GM12878 (cell line): ENCODE data around the gene SLC5A7. TPM values are rescaled to one million over a fixed set of nuclear protein-coding genes. Genes with fewer than 3 reads are reported as not detected.

ENCODE experiments used
- ATAC-seq: fragments of 200-7000 bp; cut with Tn5 transposase; 3 replicates; pipeline ENCODE4 v1.9.1; 2020; ENCODE audit warnings: mild to moderate bottlenecking, moderate library complexity
- BruUV-seq: library from RNA; stranded (reverse); fragments of 400-500 nt; replicated peaks from 2 replicates; lab custom pipeline; 2021; lab: Mats Ljungman, UMichigan
- CTCF ChIA-PET: fragments of 300-600 bp; sonication (Branson Sonifier 250); formaldehyde crosslinking; extraction: SDS; loops from one replicate; lab custom pipeline; 2021; ENCODE audit warnings: inconsistent platforms; lab: Yijun Ruan, JAX
- POLR2A ChIA-PET: fragments of 350-600 bp; formaldehyde crosslinking; extraction: SDS; loops from one replicate; lab custom pipeline; 2021; ENCODE audit warnings: inconsistent platforms; lab: Charles Lee
- RAD21 ChIA-PET: fragments of 300-600 bp; sonication (Branson Sonifier 250); formaldehyde crosslinking; loops from one replicate; lab custom pipeline; 2023; ENCODE audit warnings: antibody characterized with exemption; ENCODE audit not compliant: unreplicated experiment; lab: Charles Lee
- SMC1A ChIA-PET: fragments of 300-600 bp; sonication (Branson Sonifier 250); formaldehyde crosslinking; loops from one replicate; lab custom pipeline; 2023; ENCODE audit not compliant: unreplicated experiment, uncharacterized antibody; lab: Charles Lee
- DNase-seq: peaks from one replicate; pipeline ENCODE4 v3.0.0-alpha.2; 2011; ENCODE audit warnings: low read depth, low spot score
- FAIRE-seq: peaks from 3 replicates; lab custom pipeline; 2011; peaks lifted over from hg19 to GRCh38; lab: Jason Lieb, UNC
- H2AFZ ChIP-seq: 2 replicates; pipeline ENCODE4 v1.6.0; 2011; ENCODE audit warnings: low read depth, low read length, control low read depth; ENCODE audit not compliant: control insufficient read depth
- H3K27ac ChIP-seq: 2 replicates; pipeline ENCODE4 v1.5.1; 2011; ENCODE audit warnings: control low read depth; ENCODE audit not compliant: control insufficient read depth, insufficient read depth
- H3K27me3 ChIP-seq, 2 experiments: replicated peaks in 1 of 2; 2 replicates each; pipeline versions ENCODE4 v1.6.0 to v1.6.1; 2011; ENCODE audit warnings: low read length in 1 of 2; ENCODE audit not compliant: control insufficient read depth in 2 of 2, insufficient read depth in 2 of 2
- H3K36me3 ChIP-seq, 2 experiments: 2 replicates each; pipeline ENCODE4 v1.5.1; 2011; ENCODE audit warnings: low read length in 1 of 2; ENCODE audit not compliant: control insufficient read depth in 2 of 2, insufficient read depth in 2 of 2
- H3K4me1 ChIP-seq: 2 replicates; pipeline ENCODE4 v1.6.1; 2011; ENCODE audit warnings: mild to moderate bottlenecking, low read length, moderate library complexity, mixed read lengths; ENCODE audit not compliant: control insufficient read depth, insufficient read depth
- H3K4me2 ChIP-seq: 2 replicates; pipeline ENCODE4 v1.6.0; 2011; ENCODE audit warnings: control low read depth; ENCODE audit not compliant: control insufficient read depth, insufficient read depth
- H3K4me3 ChIP-seq: fragments of 200-600 bp; sonication (generic); 2 replicates; pipeline ENCODE4 v1.5.1; 2016
- H3K79me2 ChIP-seq: 2 replicates; pipeline ENCODE4 v1.6.0; 2011; ENCODE audit warnings: low read length; ENCODE audit not compliant: control insufficient read depth, insufficient read depth
- H3K9ac ChIP-seq: 2 replicates; pipeline ENCODE4 v1.8.0; 2011; ENCODE audit warnings: low read length, control low read depth, mixed read lengths; ENCODE audit not compliant: control insufficient read depth, insufficient read depth
- H3K9me3 ChIP-seq: replicated peaks from 3 replicates; pipeline ENCODE4 v1.5.1; 2011; ENCODE audit warnings: mild to moderate bottlenecking, low read length; ENCODE audit not compliant: control insufficient read depth, insufficient read depth
- H4K20me1 ChIP-seq: 2 replicates; pipeline ENCODE4 v1.6.0; 2011; ENCODE audit not compliant: control insufficient read depth, insufficient read depth
- CREB1 ChIP-seq: IDR thresholded peaks from 2 replicates; pipeline ENCODE4 v1.6.1; 2012; ENCODE audit warnings: low read depth, mild to moderate bottlenecking, inconsistent platforms
- HDAC2 ChIP-seq: fragments of 200-600 bp; sonication (generic); IDR thresholded peaks from 2 replicates; pipeline ENCODE4 v1.6.1; 2017
- KAT2A ChIP-seq: conservative IDR thresholded peaks from 2 replicates; pipeline ENCODE4 v1.6.1; 2011; ENCODE audit warnings: low read depth, low read length; ENCODE audit not compliant: control insufficient read depth
- MYB ChIP-seq: fragments of 150-350 bp; IDR thresholded peaks from 2 replicates; pipeline ENCODE4 v1.6.1; 2014; ENCODE audit warnings: mild to moderate bottlenecking, low read depth, low read length, borderline replicate concordance
- NFYA ChIP-seq: IDR thresholded peaks from 2 replicates; pipeline ENCODE4 v1.6.1; 2011; ENCODE audit warnings: low read depth, mild to moderate bottlenecking, low read length, improper control_type of control experiment, borderline replicate concordance
- NKRF ChIP-seq: fragments of 450-650 bp; conservative IDR thresholded peaks from 2 replicates; pipeline ENCODE4 v1.6.1; 2017; ENCODE audit warnings: mild to moderate bottlenecking, moderate library complexity
- SMAD5 ChIP-seq: IDR thresholded peaks from 2 replicates; pipeline ENCODE4 v1.6.1; 2016; ENCODE audit warnings: antibody characterized with exemption, low read depth
- SRF ChIP-seq, 2 experiments: IDR thresholded peaks; 2 replicates each; pipeline ENCODE4 v1.6.1; 2011; ENCODE audit warnings: low read depth in 2 of 2, low read length in 2 of 2, mild to moderate bottlenecking in 1 of 2, moderate library complexity in 1 of 2
- TAF1 ChIP-seq: IDR thresholded peaks from 2 replicates; pipeline ENCODE4 v1.6.1; 2011; ENCODE audit warnings: mild to moderate bottlenecking, low read depth, low read length, borderline replicate concordance
- TCF7 ChIP-seq: IDR thresholded peaks from 2 replicates; pipeline ENCODE4 v1.6.1; 2014; ENCODE audit warnings: antibody characterized with exemption, borderline replicate concordance
- WRNIP1 ChIP-seq: IDR thresholded peaks from 2 replicates; pipeline ENCODE4 v1.6.1; 2011; ENCODE audit warnings: low read depth, low read length, improper control_type of control experiment, borderline replicate concordance
- WGBS: methylation state at CpG from one replicate; pipeline ENCODE4 v1.1.6; 2016; ENCODE audit warnings: low lambda C conversion rate; ENCODE audit not compliant: insufficient replicate concordance, insufficient coverage; ENCODE audit errors: missing lambda C conversion rate; 5-methylcytosine and 5-hydroxymethylcytosine counted together
- in situ Hi-C: fragments of 300-500 bp; cut with MboI; formaldehyde crosslinking; loops from 9 replicates; pipeline ENCODE4 v1.14.3; 2018; ENCODE audit warnings: mixed read lengths
- intact Hi-C: fragments of 100-400 bp; cut with micrococcal nuclease; formaldehyde crosslinking; loops from one replicate; pipeline ENCODE4 v1.14.2; 2022; ENCODE audit not compliant: unreplicated experiment
- polyA plus RNA-seq, 11 experiments: library from polyadenylated mRNA; depleted of rRNA in 4 of 11; unstranded in 6 of 11; stranded (reverse) in 5 of 11; fragments of >200 nt; fragmentation: Nextera tagmentation in 4 of 11; fragmentation: Illumina TruSeq in 1 of 11; extraction: Ambion mirVana in 4 of 11; extraction: Trizol in 1 of 11; gene quantifications; 1 replicate in 1 of 11; 2 replicates in 10 of 11; pipeline versions ENCODE4 v1.2.1 to v1.2.3, GENCODE V29; 2011 to 2016; ENCODE audit warnings: inconsistent platforms in 2 of 11, missing spikeins in 2 of 11, low read depth in 1 of 11
- total RNA-seq, 4 experiments: library from RNA; depleted of rRNA in 3 of 4; stranded (reverse); fragments of >200 nt in 3 of 4; fragmentation: Illumina TruSeq in 1 of 4; extraction: Trizol in 1 of 4; gene quantifications; 2 replicates each; pipeline versions ENCODE4 v1.2.1 to v1.2.3, GENCODE V29; 2013 to 2021
- TF ChIP-seq, protein P1 (sequence below): fragments of 450-650 bp; IDR thresholded peaks from 2 replicates; pipeline ENCODE4 v1.6.1; 2016; ENCODE audit warnings: mild to moderate bottlenecking, moderate library complexity, borderline replicate concordance

SLC5A7 gene
- total and polyA plus RNA-seq, 10 of the 15 experiments (the other 5 are each of a cell fraction or from before 2014, with no cell fraction given), result not detected

- CTCF ChIA-PET, result no interaction called here
- Histone ChIP-seq H3K4me1 (no peaks in the 10 kb centered on the region), H3K4me3 (no peak overlapping the region), H3K27me3 (no peaks in the 10 kb centered on the region), H3K79me2 (no peaks in the 10 kb centered on the region), H3K9ac (no peak overlapping the region), H2AFZ (no peak overlapping the region), H3K9me3 (no peaks in the 10 kb centered on the region), H4K20me1 (no peaks in the 10 kb centered on the region), H3K27ac (no peak overlapping the region), H3K36me3 (no peaks in the 10 kb centered on the region), H3K4me2 (no peak overlapping the region)
- intact Hi-C loops, result no loop called here
- no peak for TF ChIP-seq WRNIP1
- TF ChIP-seq SRF (IDR thresholded peaks at IDR 0.05; ENCODE audit: low read depth in 2 of 2, low read length in 2 of 2), result no peak
- ATAC-seq (no peak), FAIRE-seq (no peak), DNase-seq (no peak)
- 43% methylated on average over 1 of the region's 1 CpG for WGBS
- RAD21 ChIA-PET, result no interaction called here
- BruUV-seq, result no TSS peak
- SMC1A ChIA-PET, result no interaction called here
- in situ Hi-C loops, result no loop called here
- POLR2A ChIA-PET, result no interaction called here
Observed at GRCh38 chr2:107964185-107964584, 22.1 kb upstream of the SLC5A7 start.

- no peaks in the 10 kb centered on the region for H3K36me3 ChIP-seq
- no peaks in the 10 kb centered on the region for H3K79me2 ChIP-seq
- intact Hi-C loops, result no loop called here
- ChIA-PET SMC1A (no interaction called here), POLR2A (no interaction called here), CTCF (no interaction called here), RAD21 (no interaction called here)
- BruUV-seq, result no TSS peak
- no peak overlapping the region for H2AFZ ChIP-seq
- no peaks in the 10 kb centered on the region for H3K4me1 ChIP-seq
- no peaks in the 10 kb centered on the region for H3K27me3 ChIP-seq
- H3K9ac ChIP-seq, result no peak overlapping the region
- no peak for DNase-seq
- WGBS, result 35% methylated on average over 2 of the region's 2 CpGs
- no peak for ATAC-seq
- in situ Hi-C loops, result no loop called here
- H3K9me3 ChIP-seq, result no peaks in the 10 kb centered on the region
- no peak overlapping the region for H3K4me3 ChIP-seq
- no peak for FAIRE-seq
- H3K27ac ChIP-seq, result no peak overlapping the region
- H4K20me1 ChIP-seq, result no peaks in the 10 kb centered on the region
- H3K4me2 ChIP-seq, result no peak overlapping the region
- TF ChIP-seq TCF7 (no peak), SMAD5 (no peak), MYB (no peak), TAF1 (no peak), HDAC2 (no peak), NKRF (no peak), KAT2A (no peak), CREB1 (no peak), NFYA (no peak)
- TF ChIP-seq, protein P1, sequence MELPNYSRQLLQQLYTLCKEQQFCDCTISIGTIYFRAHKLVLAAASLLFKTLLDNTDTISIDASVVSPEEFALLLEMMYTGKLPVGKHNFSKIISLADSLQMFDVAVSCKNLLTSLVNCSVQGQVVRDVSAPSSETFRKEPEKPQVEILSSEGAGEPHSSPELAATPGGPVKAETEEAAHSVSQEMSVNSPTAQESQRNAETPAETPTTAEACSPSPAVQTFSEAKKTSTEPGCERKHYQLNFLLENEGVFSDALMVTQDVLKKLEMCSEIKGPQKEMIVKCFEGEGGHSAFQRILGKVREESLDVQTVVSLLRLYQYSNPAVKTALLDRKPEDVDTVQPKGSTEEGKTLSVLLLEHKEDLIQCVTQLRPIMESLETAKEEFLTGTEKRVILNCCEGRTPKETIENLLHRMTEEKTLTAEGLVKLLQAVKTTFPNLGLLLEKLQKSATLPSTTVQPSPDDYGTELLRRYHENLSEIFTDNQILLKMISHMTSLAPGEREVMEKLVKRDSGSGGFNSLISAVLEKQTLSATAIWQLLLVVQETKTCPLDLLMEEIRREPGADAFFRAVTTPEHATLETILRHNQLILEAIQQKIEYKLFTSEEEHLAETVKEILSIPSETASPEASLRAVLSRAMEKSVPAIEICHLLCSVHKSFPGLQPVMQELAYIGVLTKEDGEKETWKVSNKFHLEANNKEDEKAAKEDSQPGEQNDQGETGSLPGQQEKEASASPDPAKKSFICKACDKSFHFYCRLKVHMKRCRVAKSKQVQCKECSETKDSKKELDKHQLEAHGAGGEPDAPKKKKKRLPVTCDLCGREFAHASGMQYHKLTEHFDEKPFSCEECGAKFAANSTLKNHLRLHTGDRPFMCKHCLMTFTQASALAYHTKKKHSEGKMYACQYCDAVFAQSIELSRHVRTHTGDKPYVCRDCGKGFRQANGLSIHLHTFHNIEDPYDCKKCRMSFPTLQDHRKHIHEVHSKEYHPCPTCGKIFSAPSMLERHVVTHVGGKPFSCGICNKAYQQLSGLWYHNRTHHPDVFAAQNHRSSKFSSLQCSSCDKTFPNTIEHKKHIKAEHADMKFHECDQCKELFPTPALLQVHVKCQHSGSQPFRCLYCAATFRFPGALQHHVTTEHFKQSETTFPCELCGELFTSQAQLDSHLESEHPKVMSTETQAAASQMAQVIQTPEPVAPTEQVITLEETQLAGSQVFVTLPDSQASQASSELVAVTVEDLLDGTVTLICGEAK, result no peak
Observed at GRCh38 chr2:107984707-107985106, 1.6 kb upstream of the SLC5A7 start.
